ENCODE results near the gene PCYT1A.
"Not testable (repeated sequence)": the region's sequence is repeated elsewhere in the genome, so short reads cannot be mapped to it uniquely, and the experiment has no call there.

Gene PCYT1A

DNA sequence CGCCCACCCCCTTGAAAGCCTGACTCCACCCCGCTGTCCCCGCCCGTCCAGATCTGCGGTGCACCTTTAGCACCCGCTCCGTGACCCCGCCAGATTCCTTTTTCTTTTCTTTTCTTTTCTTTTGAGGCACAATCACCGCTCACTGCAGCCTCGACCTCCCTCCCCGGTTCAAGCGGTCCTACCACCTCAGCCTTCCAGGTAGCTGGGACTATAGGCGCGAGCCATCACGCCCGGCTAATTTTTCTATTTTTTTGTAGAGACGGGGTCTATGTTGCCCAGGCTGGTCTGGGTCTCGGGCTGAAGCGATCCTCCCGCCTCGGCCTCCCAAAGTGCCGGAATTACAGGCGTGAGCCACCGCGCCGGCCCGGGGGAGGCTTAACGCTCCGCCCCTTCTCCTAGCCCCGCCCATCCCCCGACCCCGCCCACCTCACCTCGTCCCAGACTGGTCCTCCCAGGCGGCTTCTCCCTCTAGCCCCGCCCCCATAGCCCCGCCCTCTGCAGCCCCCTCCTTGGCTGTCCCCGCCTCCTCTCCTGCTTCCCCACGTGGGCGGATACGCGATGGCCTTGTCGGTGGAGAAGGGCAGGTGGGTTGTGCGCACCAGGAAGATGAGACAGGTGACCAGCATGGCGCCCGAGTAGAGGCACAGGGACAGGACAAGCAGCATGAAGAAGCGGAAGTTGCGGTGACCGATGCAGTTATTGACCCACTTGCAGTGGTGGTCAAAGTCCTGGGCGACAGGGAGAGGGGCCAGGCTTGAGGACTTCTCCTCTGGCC, 79.5 kb downstream of the PCYT1A start:
- TF ChIP-seq SNAI2 (CRISPR knock-in tag; IDR thresholded peaks at IDR 0.05) (no peak), TOX (CRISPR knock-in tag; IDR thresholded peaks at IDR 0.05; ENCODE audit: borderline replicate concordance) (no peak), GLIS3 (CRISPR knock-in tag; IDR thresholded peaks at IDR 0.05) (no peak), ISL1 (CRISPR knock-in tag; IDR thresholded peaks at IDR 0.05) (no peak), ZC3H10 (CRISPR knock-in tag; IDR thresholded peaks at IDR 0.05) (no peak), ZNF565 (CRISPR knock-in tag; conservative IDR thresholded peaks at IDR 0.05; ENCODE audit: low read depth) (no peak), OSR1 (CRISPR knock-in tag; IDR thresholded peaks at IDR 0.05) (no peak), ZFP3 (CRISPR knock-in tag; IDR thresholded peaks at IDR 0.05) (no peak), BACH2 (CRISPR knock-in tag; IDR thresholded peaks at IDR 0.05; ENCODE audit: borderline replicate concordance) (no peak)
- TF ChIP-seq, protein P1, sequence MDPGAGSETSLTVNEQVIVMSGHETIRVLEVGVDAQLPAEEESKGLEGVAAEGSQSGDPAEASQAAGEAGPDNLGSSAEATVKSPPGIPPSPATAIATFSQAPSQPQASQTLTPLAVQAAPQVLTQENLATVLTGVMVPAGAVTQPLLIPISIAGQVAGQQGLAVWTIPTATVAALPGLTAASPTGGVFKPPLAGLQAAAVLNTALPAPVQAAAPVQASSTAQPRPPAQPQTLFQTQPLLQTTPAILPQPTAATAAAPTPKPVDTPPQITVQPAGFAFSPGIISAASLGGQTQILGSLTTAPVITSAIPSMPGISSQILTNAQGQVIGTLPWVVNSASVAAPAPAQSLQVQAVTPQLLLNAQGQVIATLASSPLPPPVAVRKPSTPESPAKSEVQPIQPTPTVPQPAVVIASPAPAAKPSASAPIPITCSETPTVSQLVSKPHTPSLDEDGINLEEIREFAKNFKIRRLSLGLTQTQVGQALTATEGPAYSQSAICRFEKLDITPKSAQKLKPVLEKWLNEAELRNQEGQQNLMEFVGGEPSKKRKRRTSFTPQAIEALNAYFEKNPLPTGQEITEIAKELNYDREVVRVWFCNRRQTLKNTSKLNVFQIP (CRISPR knock-in tag; IDR thresholded peaks at IDR 0.05; ENCODE audit: borderline replicate concordance, low read depth), result no peak
- ATAC-seq, result peak; percentile 78

DNA sequence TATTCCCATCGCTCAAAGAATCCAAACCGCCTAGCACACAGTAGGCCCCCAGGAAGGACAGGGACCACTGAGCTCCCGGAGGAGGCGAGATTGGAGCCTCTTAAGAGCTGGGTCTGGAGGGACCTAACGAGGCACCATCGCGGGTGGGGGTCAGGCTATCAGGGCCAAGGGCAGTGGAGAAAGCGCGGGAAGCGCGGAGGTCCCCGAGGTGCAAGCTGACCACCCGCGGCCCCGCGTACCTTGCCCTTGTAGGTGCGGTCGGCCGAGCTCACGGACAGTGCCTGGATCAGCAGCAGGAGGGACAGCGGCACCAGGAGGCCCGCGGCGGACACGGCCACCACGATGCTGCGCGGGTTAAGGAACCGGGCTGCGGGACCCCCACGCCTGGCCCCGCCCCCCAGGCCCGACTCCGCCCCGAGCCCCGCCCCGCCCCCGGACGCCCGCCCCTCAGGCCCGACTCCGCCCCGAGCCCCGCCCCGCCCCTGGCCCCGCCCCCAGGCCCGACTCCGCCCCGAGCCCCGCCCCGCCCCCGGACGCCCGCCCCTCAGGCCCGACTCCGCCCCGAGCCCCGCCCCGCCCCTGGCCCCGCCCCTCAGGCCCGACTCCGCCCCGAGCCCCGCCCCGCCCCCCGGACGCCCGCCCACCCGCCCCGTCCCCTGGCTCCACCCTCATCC, 80.2 kb downstream of the PCYT1A start:
- peak; percentile 38 for ATAC-seq
- TF ChIP-seq ZFP3 (CRISPR knock-in tag; IDR thresholded peaks at IDR 0.05) (no peak), TOX (CRISPR knock-in tag; IDR thresholded peaks at IDR 0.05; ENCODE audit: borderline replicate concordance) (no peak), TCF4 (CRISPR knock-in tag; IDR thresholded peaks at IDR 0.05; ENCODE audit: borderline replicate concordance) (no peak), ZNF70 (CRISPR knock-in tag; IDR thresholded peaks at IDR 0.05) (no peak), ZNF8 (CRISPR knock-in tag; IDR thresholded peaks at IDR 0.05) (no peak), ZC3H10 (CRISPR knock-in tag; IDR thresholded peaks at IDR 0.05) (no peak), OSR1 (CRISPR knock-in tag; IDR thresholded peaks at IDR 0.05) (no peak), GLIS3 (CRISPR knock-in tag; IDR thresholded peaks at IDR 0.05) (no peak), ISL1 (CRISPR knock-in tag; IDR thresholded peaks at IDR 0.05) (no peak), ZFP30 (CRISPR knock-in tag; IDR thresholded peaks at IDR 0.05) (no peak), RARB (CRISPR knock-in tag; IDR thresholded peaks at IDR 0.05) (no peak), CSDC2 (CRISPR knock-in tag; IDR thresholded peaks at IDR 0.05) (no peak), ARNTL (CRISPR knock-in tag; IDR thresholded peaks at IDR 0.05; ENCODE audit: borderline replicate concordance, low read depth) (no peak), SNAI2 (CRISPR knock-in tag; IDR thresholded peaks at IDR 0.05) (no peak)
- TF ChIP-seq, protein P1 (CRISPR knock-in tag; IDR thresholded peaks at IDR 0.05; ENCODE audit: borderline replicate concordance, low read depth), result no peak
- TF ChIP-seq, protein P2, sequence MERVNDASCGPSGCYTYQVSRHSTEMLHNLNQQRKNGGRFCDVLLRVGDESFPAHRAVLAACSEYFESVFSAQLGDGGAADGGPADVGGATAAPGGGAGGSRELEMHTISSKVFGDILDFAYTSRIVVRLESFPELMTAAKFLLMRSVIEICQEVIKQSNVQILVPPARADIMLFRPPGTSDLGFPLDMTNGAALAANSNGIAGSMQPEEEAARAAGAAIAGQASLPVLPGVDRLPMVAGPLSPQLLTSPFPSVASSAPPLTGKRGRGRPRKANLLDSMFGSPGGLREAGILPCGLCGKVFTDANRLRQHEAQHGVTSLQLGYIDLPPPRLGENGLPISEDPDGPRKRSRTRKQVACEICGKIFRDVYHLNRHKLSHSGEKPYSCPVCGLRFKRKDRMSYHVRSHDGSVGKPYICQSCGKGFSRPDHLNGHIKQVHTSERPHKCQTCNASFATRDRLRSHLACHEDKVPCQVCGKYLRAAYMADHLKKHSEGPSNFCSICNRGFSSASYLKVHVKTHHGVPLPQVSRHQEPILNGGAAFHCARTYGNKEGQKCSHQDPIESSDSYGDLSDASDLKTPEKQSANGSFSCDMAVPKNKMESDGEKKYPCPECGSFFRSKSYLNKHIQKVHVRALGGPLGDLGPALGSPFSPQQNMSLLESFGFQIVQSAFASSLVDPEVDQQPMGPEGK (CRISPR knock-in tag; IDR thresholded peaks at IDR 0.05; ENCODE audit: borderline replicate concordance), result no peak
- TF ChIP-seq, protein P3, sequence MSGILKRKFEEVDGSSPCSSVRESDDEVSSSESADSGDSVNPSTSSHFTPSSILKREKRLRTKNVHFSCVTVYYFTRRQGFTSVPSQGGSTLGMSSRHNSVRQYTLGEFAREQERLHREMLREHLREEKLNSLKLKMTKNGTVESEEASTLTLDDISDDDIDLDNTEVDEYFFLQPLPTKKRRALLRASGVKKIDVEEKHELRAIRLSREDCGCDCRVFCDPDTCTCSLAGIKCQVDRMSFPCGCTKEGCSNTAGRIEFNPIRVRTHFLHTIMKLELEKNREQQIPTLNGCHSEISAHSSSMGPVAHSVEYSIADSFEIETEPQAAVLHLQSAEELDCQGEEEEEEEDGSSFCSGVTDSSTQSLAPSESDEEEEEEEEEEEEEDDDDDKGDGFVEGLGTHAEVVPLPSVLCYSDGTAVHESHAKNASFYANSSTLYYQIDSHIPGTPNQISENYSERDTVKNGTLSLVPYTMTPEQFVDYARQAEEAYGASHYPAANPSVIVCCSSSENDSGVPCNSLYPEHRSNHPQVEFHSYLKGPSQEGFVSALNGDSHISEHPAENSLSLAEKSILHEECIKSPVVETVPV (CRISPR knock-in tag; IDR thresholded peaks at IDR 0.05), result no peak

DNA sequence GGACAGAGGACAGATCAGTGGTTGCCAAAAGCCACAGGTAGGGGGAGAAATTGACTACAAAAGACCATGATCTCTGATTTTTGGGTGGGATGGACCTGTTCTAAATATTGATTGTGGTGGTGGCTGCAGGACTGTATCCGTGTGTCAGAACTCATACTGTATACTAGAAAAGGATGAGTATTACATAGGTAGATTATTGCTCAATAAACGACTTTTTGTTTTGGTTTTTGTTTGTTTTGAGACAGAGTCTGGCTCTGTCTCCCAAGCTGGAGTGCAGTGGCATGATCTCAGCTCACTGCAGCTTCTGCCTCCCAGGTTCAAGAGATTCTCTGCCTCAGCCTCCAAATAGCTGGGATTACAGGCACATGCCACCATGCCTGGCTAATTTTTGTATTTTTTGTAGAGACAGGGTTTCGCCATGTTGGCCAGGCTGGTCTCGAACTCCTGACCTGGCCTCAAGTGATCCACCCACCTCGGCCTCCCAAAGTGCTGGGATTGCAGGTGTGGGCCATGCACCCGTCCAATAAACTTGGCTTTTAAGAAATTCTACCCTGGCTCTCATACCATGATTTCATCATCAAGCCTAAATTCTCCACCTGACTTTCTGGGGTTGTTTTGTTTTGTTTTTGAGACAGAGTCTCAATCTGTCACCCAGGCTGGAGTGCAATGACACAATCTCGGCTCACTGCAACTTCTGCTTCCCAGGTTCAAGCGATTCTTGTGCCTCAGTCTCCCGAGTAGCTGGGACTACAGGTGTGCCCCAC, 81.9 kb downstream of the PCYT1A start:
- not testable (repeated sequence) for ATAC-seq

DNA sequence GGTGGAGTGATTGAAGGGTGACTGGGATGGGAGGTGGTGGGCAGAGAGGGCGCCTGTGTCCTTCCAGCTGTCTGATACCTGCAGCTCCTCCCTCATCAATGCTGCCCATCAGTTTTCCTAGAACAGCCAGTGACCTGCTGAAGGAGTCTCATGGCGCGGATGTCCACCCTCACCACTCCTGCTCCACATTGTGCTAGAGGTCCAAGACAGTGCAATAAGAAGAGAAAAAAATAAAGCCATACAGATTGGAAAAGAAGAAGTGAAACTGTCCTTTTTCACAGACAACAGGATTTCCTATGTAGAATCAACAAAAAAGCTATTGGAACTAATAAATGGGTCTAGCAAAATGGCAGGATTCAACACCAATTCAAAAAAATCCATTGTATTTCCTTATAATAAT, 83.7 kb downstream of the PCYT1A start:
- no peak for ATAC-seq
- no peak for TF ChIP-seq ZC3H10 (CRISPR knock-in tag; IDR thresholded peaks at IDR 0.05)
- TF ChIP-seq ZNF70 (CRISPR knock-in tag; IDR thresholded peaks at IDR 0.05), result no peak
- no peak for TF ChIP-seq ZFP3 (CRISPR knock-in tag; IDR thresholded peaks at IDR 0.05)
- TF ChIP-seq CSDC2 (CRISPR knock-in tag; IDR thresholded peaks at IDR 0.05), result no peak
- TF ChIP-seq ISL1 (CRISPR knock-in tag; IDR thresholded peaks at IDR 0.05), result no peak

Measured in SK-N-SH treated with all-trans-retinoic acid at 6 μM for 48 hours (cell line).